ENCODE measurements around the gene TRIML1.

DNA sequence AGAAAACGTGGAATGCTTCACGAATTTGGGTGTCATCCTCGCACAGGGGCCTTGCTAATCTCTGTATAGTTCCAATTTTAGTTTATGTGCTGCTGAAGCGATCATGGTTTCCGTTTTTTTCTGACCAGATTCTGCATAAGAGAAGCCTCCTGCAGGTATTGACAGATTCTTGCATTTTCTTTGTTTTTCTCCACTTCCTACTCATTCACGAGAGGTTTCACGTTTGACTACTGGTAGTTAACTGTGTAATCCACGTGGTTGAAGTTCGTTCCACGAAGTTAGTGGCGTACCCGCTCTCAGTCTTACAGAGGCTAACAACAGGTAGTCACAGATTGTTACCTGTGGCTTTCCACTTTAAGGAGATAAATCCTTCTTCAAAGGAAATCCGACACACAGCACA lies 17.7 kb upstream of the TRIML1 start:
- TF ChIP-seq POLR2AphosphoS5 (IDR thresholded peaks at IDR 0.05; ENCODE audit: low read depth, low read length) (no peak), POLR2A (IDR thresholded peaks at IDR 0.05; ENCODE audit: low read depth, low read length) (no peak), POU2F2 (IDR thresholded peaks at IDR 0.05; ENCODE audit: low read depth, low read length) (no peak), TAF1 (IDR thresholded peaks at IDR 0.05; ENCODE audit: low read depth, low read length) (no peak), SPI1 (IDR thresholded peaks at IDR 0.05; ENCODE audit: low read depth, low read length) (no peak)
